Upper lobe of left lung (tissue), 6 donors: ENCODE results near the gene COX20. TPM values are rescaled to one million over a fixed set of nuclear protein-coding genes. Genes with fewer than 3 reads are reported as not detected.

Source experiments
- ATAC-seq, 2 donors: fragments of 200-7000 bp; cut with Tn5 transposase; one replicate each; pipeline ENCODE4 v1.9.1; 2022; ENCODE audit warnings: mild to moderate bottlenecking in 2 of 2, moderate library complexity in 2 of 2; ENCODE audit not compliant: low FRiP score in 2 of 2
- DNase-seq, 2 donors: peaks; one replicate each; pipeline ENCODE4 v3.0.0-alpha.2; 2019 to 2020
- H3K27ac ChIP-seq, 4 donors: fragments of 200-600 bp; sonication (generic); one replicate each; pipeline ENCODE4 v1.5.1; 2016 to 2019
- H3K27me3 ChIP-seq, 4 donors: fragments of 200-600 bp; sonication (generic); one replicate each; pipeline ENCODE4 v1.5.1; 2017 to 2019
- H3K36me3 ChIP-seq, 4 donors: fragments of 200-600 bp; sonication (generic); one replicate each; pipeline ENCODE4 v1.5.1; 2016 to 2019
- H3K4me1 ChIP-seq, 4 donors: fragments of 200-600 bp; sonication (generic); one replicate each; pipeline ENCODE4 v1.5.1; 2018 to 2019
- H3K4me3 ChIP-seq, 4 donors: fragments of 200-600 bp; sonication (generic); one replicate each; pipeline ENCODE4 v1.5.1; 2017 to 2019; ENCODE audit warnings: mild to moderate bottlenecking in 2 of 4, moderate library complexity in 1 of 4
- H3K9me3 ChIP-seq, 4 donors: fragments of 200-600 bp; sonication (generic); one replicate each; pipeline ENCODE4 v1.5.1; 2018 to 2019
- EP300 ChIP-seq, 4 donors: sonication (generic); formaldehyde crosslinking; IDR thresholded peaks; one replicate each; pipeline ENCODE4 v1.5.1; 2017; ENCODE audit warnings: antibody characterized with exemption in 4 of 4, control low read depth in 2 of 4
- POLR2A ChIP-seq, 4 donors: fragments of 450-650 bp; IDR thresholded peaks; one replicate each; pipeline ENCODE4 v1.5.1; 2016 to 2017; ENCODE audit warnings: antibody characterized with exemption in 4 of 4, mild to moderate bottlenecking in 2 of 4
- POLR2AphosphoS5 ChIP-seq, 2 donors: sonication (generic); formaldehyde crosslinking; IDR thresholded peaks; one replicate each; pipeline ENCODE4 v1.5.1; 2017; ENCODE audit warnings: antibody characterized with exemption in 2 of 2
- WGBS, 2 donors: methylation state at CpG; one replicate each; pipeline ENCODE4 v1.1.5; 2017 to 2018; 5-methylcytosine and 5-hydroxymethylcytosine counted together
- total RNA-seq, 6 donors: library from RNA; depleted of rRNA in 4 of 6; stranded (reverse); fragments of >200 nt in 4 of 6; gene quantifications; one replicate each; pipeline versions ENCODE4 v1.1.0 to v1.2.1, GENCODE V29; 2016 to 2021
- TF ChIP-seq, protein P1 (sequence below), 6 experiments: fragments of 450-650 bp in 4 of 6; fragments of 200-600 bp in 2 of 6; sonication (generic) in 2 of 6; IDR thresholded peaks; one replicate each; pipeline ENCODE4 v1.5.1; 2016 to 2019; ENCODE audit warnings: antibody characterized with exemption in 6 of 6
- donor health status: DM: no; HTN: no; CAD: no; lungs with moderate emphysema.
- donor health status: DM: no; HTN: yes; CAD: no; lungs with severe emphysema.

COX20 gene
- total RNA-seq, 6 donors from 2014 or later: 9.4 to 35.3 (median 25.6) TPM

DNA sequence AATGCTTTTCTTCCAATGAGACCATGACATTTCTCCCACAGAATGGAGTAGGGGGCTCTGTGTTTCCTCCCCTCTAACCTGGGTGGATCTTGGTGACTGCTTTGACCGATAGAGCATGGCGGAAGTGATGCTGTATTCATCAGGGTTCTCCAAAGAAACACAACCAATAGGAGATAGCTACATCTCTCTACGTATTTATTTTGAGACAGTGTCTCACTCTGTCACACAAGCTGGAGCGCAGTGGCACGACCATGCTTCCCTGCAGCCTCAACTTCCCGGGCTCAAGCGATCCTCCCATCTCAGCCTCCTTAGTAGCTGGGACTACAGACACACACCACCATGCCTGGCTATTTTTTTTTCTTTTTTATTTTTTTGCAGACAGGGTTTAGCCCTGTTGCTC lies 58.4 kb downstream of the COX20 start:
- Histone ChIP-seq H3K27ac (no peak overlapping the region), H3K27me3 (no peaks in the 10 kb centered on the region), H3K9me3 (no peaks in the 10 kb centered on the region), H3K4me3 (no peak overlapping the region), H3K4me1 (no peaks in the 10 kb centered on the region), H3K36me3 (no peaks in the 10 kb centered on the region)
- ATAC-seq (no peak), DNase-seq (no peak)
- TF ChIP-seq POLR2A (IDR thresholded peaks at IDR 0.05) (no peak), EP300 (IDR thresholded peaks at IDR 0.05) (no peak), POLR2AphosphoS5 (IDR thresholded peaks at IDR 0.05) (no peak)
- TF ChIP-seq, protein P1, sequence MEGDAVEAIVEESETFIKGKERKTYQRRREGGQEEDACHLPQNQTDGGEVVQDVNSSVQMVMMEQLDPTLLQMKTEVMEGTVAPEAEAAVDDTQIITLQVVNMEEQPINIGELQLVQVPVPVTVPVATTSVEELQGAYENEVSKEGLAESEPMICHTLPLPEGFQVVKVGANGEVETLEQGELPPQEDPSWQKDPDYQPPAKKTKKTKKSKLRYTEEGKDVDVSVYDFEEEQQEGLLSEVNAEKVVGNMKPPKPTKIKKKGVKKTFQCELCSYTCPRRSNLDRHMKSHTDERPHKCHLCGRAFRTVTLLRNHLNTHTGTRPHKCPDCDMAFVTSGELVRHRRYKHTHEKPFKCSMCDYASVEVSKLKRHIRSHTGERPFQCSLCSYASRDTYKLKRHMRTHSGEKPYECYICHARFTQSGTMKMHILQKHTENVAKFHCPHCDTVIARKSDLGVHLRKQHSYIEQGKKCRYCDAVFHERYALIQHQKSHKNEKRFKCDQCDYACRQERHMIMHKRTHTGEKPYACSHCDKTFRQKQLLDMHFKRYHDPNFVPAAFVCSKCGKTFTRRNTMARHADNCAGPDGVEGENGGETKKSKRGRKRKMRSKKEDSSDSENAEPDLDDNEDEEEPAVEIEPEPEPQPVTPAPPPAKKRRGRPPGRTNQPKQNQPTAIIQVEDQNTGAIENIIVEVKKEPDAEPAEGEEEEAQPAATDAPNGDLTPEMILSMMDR (IDR thresholded peaks at IDR 0.05): no peak
- WGBS, 2 donors: 93 to 97% methylated on average over 7 of the region's 7 CpGs

Other genes with a start within 250 kb of the COX20 start
- 100 to 1,000 TPM in 1 of 6 donors, 10 to 100 TPM in 5; 40.4 to 103 (median 54.5) TPM for gene DESI2, start 182.5 kb upstream of the COX20 start, total RNA-seq
- gene HNRNPU, start 28.9 kb downstream of the COX20 start, total RNA-seq: 100 to 1,000 TPM; 213 to 505 (median 304) TPM